Astrocyte of the cerebellum (primary cell): Measurements from ENCODE around the gene CERS6.
A peak's percentile ranks its signal among the peaks of the same experiment; 100 is the strongest.

Source experiments
- DNase-seq: peaks from one replicate; pipeline ENCODE4 v3.0.0-alpha.2; 2011; ENCODE audit warnings: low read depth
- H3K4me3 ChIP-seq: 2 replicates; pipeline ENCODE4 v1.5.1; 2011; ENCODE audit warnings: mild to moderate bottlenecking, low read depth, low read length, moderate library complexity
- CTCF ChIP-seq: IDR thresholded peaks from 2 replicates; pipeline ENCODE4 v1.5.1; 2012; ENCODE audit warnings: low read length, low read depth, moderate library complexity, mild to moderate bottlenecking; ENCODE audit errors: missing control alignments
- in situ Hi-C: cut with HindIII; loops from 2 replicates; pipeline ENCODE4 v1.10.0; 2017; ENCODE audit warnings: low sequenced_read_pairs

CERS6 gene

DNA sequence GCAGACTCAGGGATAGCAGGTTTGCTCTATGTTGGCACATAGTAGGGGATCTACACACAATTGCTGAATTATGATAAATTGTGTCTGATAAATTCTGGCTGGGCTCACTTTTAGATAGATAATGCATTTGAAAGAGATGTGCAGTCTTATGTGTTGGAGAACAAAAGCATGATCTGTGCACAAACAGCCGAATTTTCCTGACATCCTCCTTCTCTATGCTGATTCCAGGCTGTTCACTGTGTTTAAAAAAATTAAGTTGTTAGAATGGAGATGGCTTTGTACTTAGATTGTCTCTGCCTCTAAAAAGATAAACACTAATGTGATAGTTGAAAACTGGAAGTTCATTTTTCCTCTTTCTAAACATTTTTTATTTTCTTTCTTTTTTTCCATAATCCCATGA, 2.1 kb downstream of the CERS6 start:
- H3K4me3 ChIP-seq, result peak overlapping the region; percentile 88
- in situ Hi-C loops, result loop anchor here (5.0 kb wide), 1 partner anchor 79 kb away; no protein-coding TSS in a partner anchor

GRCh38 chr2:168459256-168459655, 3.2 kb downstream of the CERS6 start:
- H3K4me3 ChIP-seq, result no peak overlapping the region
- in situ Hi-C loops, result loop anchor here (5.0 kb wide), 1 partner anchor 78 kb away; no protein-coding TSS in a partner anchor
- no peak for DNase-seq
- TF ChIP-seq CTCF, result no peak

More for the DNA sequence above, 2.1 kb downstream of the CERS6 start:
- no peak for TF ChIP-seq CTCF
- no peak for DNase-seq

- in situ Hi-C loops, result no loop called here
Observed at GRCh38 chr2:168460571-168460970, 4.5 kb downstream of the CERS6 start.

GRCh38 chr2:168461178-168461941, 5.3 kb downstream of the CERS6 start:
- in situ Hi-C loops, result no loop called here
- TF ChIP-seq CTCF, result no peak
- H3K4me3 ChIP-seq, result no peak overlapping the region
- no peak for DNase-seq

More at GRCh38 chr2:168460571-168460970, 4.5 kb downstream of the CERS6 start:
- no peak for TF ChIP-seq CTCF
- H3K4me3 ChIP-seq, result no peak overlapping the region
- DNase-seq, result no peak

- in situ Hi-C loops, result no loop called here
Observed at GRCh38 chr2:168461942-168462331, 5.9 kb downstream of the CERS6 start.

GRCh38 chr2:168462543-168463045, 6.5 kb downstream of the CERS6 start:
- in situ Hi-C loops, result no loop called here
- H3K4me3 ChIP-seq, result no peak overlapping the region
- TF ChIP-seq CTCF, result no peak
- no peak for DNase-seq

More at GRCh38 chr2:168461942-168462331, 5.9 kb downstream of the CERS6 start:
- no peak for TF ChIP-seq CTCF
- DNase-seq, result no peak
- no peak overlapping the region for H3K4me3 ChIP-seq
